Activated CD8-positive, alpha-beta memory T cell treated with anti-CD3 and anti-CD28 coated beads, Interleukin-2, amount 50 U/mL, for 24 hours (primary cell): ENCODE measurements around the gene AAGAB.
"Not testable (repeated sequence)": the region's sequence is repeated elsewhere in the genome, so short reads cannot be mapped to it uniquely, and the experiment has no call there.

ENCODE experiments used
- DNase-seq: peaks from one replicate; pipeline ENCODE4 v3.0.0-alpha.2; 2020; ENCODE audit errors: extremely low read depth

Gene AAGAB

GRCh38 chr15:67254238-67255175 is at the start of gene AAGAB, which contains the start of gene IQCH:
AAGAB (minus strand) TSS chr15:67254661; CDS start chr15:67254631, 30 bp downstream.
IQCH (plus strand) TSS chr15:67254786; CDS start chr15:67254897, 111 bp downstream.
- peak; percentile 94 for DNase-seq

- DNase-seq: no peak
Observed at GRCh38 chr15:67303490-67304363, 49.3 kb upstream of the AAGAB start.

- DNase-seq: no peak
Observed at GRCh38 chr15:67300266-67301025, 46.0 kb upstream of the AAGAB start.

- DNase-seq: no peak
Observed at GRCh38 chr15:67296684-67297083, 42.2 kb upstream of the AAGAB start.

GRCh38 chr15:67296188-67296587 is 41.7 kb upstream of the AAGAB start:
- no peak for DNase-seq

- no peak for DNase-seq
Observed at GRCh38 chr15:67290319-67290718, 35.9 kb upstream of the AAGAB start.

- not testable (repeated sequence) for DNase-seq
Observed at GRCh38 chr15:67286400-67286799, 31.9 kb upstream of the AAGAB start.

- DNase-seq: not testable (repeated sequence)
Observed at GRCh38 chr15:67285625-67286024, 31.2 kb upstream of the AAGAB start.

GRCh38 chr15:67281714-67282113 is 27.3 kb upstream of the AAGAB start:
- DNase-seq: no peak

- DNase-seq: no peak
Observed at GRCh38 chr15:67280217-67280616, 25.8 kb upstream of the AAGAB start.

- no peak for DNase-seq
Observed at GRCh38 chr15:67276666-67277065, 22.2 kb upstream of the AAGAB start.

GRCh38 chr15:67274236-67274635 is 19.8 kb upstream of the AAGAB start:
- no peak for DNase-seq

- DNase-seq: no peak
Observed at GRCh38 chr15:67267951-67268941, 13.8 kb upstream of the AAGAB start.

- DNase-seq: no peak
Observed at GRCh38 chr15:67267440-67267839, 13.0 kb upstream of the AAGAB start.

- DNase-seq: no peak
Observed at GRCh38 chr15:67266870-67267269, 12.4 kb upstream of the AAGAB start.

GRCh38 chr15:67259806-67260205 is 5.3 kb upstream of the AAGAB start:
- no peak for DNase-seq

GRCh38 chr15:67259379-67259778 is 4.9 kb upstream of the AAGAB start:
- no peak for DNase-seq

- DNase-seq: not testable (repeated sequence)
Observed at GRCh38 chr15:67258412-67258811, 4.0 kb upstream of the AAGAB start.

- no peak for DNase-seq
Observed at GRCh38 chr15:67256051-67256450, 1.6 kb upstream of the AAGAB start.

- DNase-seq: no peak
Observed at GRCh38 chr15:67253549-67254237, 768 bp downstream of the AAGAB start.
